OCI-LY7 (cell line): Measurements from ENCODE around the gene FLG. TPM values are rescaled to one million over a fixed set of nuclear protein-coding genes. Genes with fewer than 3 reads are reported as not detected.

Experiments
- Bru-seq: library from RNA; stranded (reverse); fragments of 400-500 nt; gene quantifications from one replicate; lab custom pipeline; 2021; lab: Mats Ljungman, UMichigan
- BruChase-seq, 2 experiments: library from RNA; stranded (reverse); fragments of 400-500 nt; gene quantifications; one replicate each; lab custom pipeline; 2021; lab: Mats Ljungman, UMichigan
- BruUV-seq: library from RNA; stranded (reverse); fragments of 400-500 nt; replicated peaks from 2 replicates; lab custom pipeline; 2021; lab: Mats Ljungman, UMichigan
- CTCF ChIA-PET: fragments of 300-600 bp; sonication (Branson Sonifier 250); formaldehyde crosslinking; loops from one replicate; lab custom pipeline; 2022; ENCODE audit warnings: antibody characterized with exemption; ENCODE audit not compliant: unreplicated experiment; lab: Charles Lee
- POLR2A ChIA-PET: fragments of 300-600 bp; sonication (Branson Sonifier 250); formaldehyde crosslinking; loops from one replicate; lab custom pipeline; 2022; ENCODE audit warnings: antibody characterized with exemption; lab: Charles Lee
- DNase-seq: peaks from one replicate; pipeline ENCODE4 v3.0.0-alpha.2; 2015; ENCODE audit warnings: low spot score
- H2AFZ ChIP-seq: fragments of 200-600 bp; sonication (generic), shearing (Covaris generic); 2 replicates; pipeline ENCODE4 v1.6.1; 2014; ENCODE audit warnings: mild to moderate bottlenecking, antibody characterized with exemption, low read length, moderate library complexity
- H3K27ac ChIP-seq: fragments of 200-600 bp; sonication (generic); 2 replicates; pipeline ENCODE4 v1.5.1; 2014; ENCODE audit warnings: mixed run types, low read depth, mild to moderate bottlenecking, moderate library complexity, low read length, inconsistent platforms; ENCODE audit not compliant: poor library complexity, severe bottlenecking
- H3K36me3 ChIP-seq: fragments of 200-600 bp; sonication (generic); 2 replicates; pipeline ENCODE4 v1.6.1; 2014; ENCODE audit warnings: mild to moderate bottlenecking, antibody characterized with exemption, low read length, moderate library complexity, mixed read lengths; ENCODE audit not compliant: insufficient read depth
- H3K4me1 ChIP-seq: fragments of 200-600 bp; sonication (generic); 2 replicates; pipeline ENCODE4 v1.5.1; 2014; ENCODE audit warnings: mild to moderate bottlenecking, low read length; ENCODE audit not compliant: insufficient read depth, poor library complexity, severe bottlenecking
- H3K4me2 ChIP-seq: fragments of 200-600 bp; sonication (generic); 2 replicates; pipeline ENCODE4 v1.6.1; 2014; ENCODE audit warnings: mild to moderate bottlenecking, low read length
- H3K4me3 ChIP-seq: fragments of 200-600 bp; sonication (generic); 2 replicates; pipeline ENCODE4 v1.5.1; 2014; ENCODE audit warnings: mild to moderate bottlenecking, low read depth, low read length; ENCODE audit not compliant: poor library complexity, severe bottlenecking
- H3K79me2 ChIP-seq: fragments of 200-600 bp; sonication (generic); 2 replicates; pipeline ENCODE4 v1.6.1; 2016; ENCODE audit warnings: low read depth, mild to moderate bottlenecking, low read length, moderate library complexity, mixed read lengths; ENCODE audit not compliant: insufficient read depth
- H3K9me2 ChIP-seq: fragments of 200-600 bp; sonication (generic); 2 replicates; pipeline ENCODE4 v1.6.1; 2016; ENCODE audit warnings: mild to moderate bottlenecking, low read length, mixed read lengths; ENCODE audit not compliant: insufficient read depth
- H3K9me3 ChIP-seq: fragments of 200-600 bp; sonication (generic); 2 replicates; pipeline ENCODE4 v1.6.1; 2014; ENCODE audit warnings: mild to moderate bottlenecking, mixed run types, low read length, mixed read lengths
- H4K20me1 ChIP-seq: fragments of 200-600 bp; sonication (generic); 2 replicates; pipeline ENCODE4 v1.6.1; 2014; ENCODE audit warnings: mild to moderate bottlenecking, antibody characterized with exemption, low read length, moderate library complexity, mixed read lengths; ENCODE audit not compliant: insufficient read depth
- CTCF ChIP-seq: fragments of 200-600 bp; sonication (generic); conservative IDR thresholded peaks from 2 replicates; pipeline ENCODE4 v1.5.1; 2014; ENCODE audit warnings: mild to moderate bottlenecking, antibody characterized with exemption, low read length, moderate library complexity, mixed read lengths
- EZH2phosphoT487 ChIP-seq: fragments of 200-600 bp; sonication (generic); IDR thresholded peaks from 2 replicates; pipeline ENCODE4 v1.6.1; 2018; ENCODE audit warnings: low read depth, borderline replicate concordance, mild to moderate bottlenecking, mixed run types, antibody characterized with exemption, low read length, moderate library complexity, mixed read lengths
- intact Hi-C: fragments of 100-400 bp; cut with micrococcal nuclease; formaldehyde crosslinking; loops from one replicate; pipeline ENCODE4 v1.10.0; 2022; ENCODE audit not compliant: unreplicated experiment
- long read RNA-seq: library from polyadenylated mRNA; stranded (forward); transcript quantifications from one replicate; pipeline ENCODE4 v2.0.0, GENCODE V29; 2022
- total RNA-seq, 2 experiments: library from RNA; depleted of rRNA in 1 of 2; stranded (reverse); fragments of >200 nt in 1 of 2; shearing (Covaris generic) in 1 of 2; gene quantifications; 2 replicates each; pipeline ENCODE4 v1.2.3, GENCODE V29; 2014 to 2022

Gene FLG
- total RNA-seq (2014; rRNA removed; shearing (Covaris generic)) = not detected in 2 replicates
- total RNA-seq (2022) = not detected in 2 replicates
- Bru-seq, nascent RNA = not detected
- not detected for BruChase-seq, experiment 1, labeled RNA remaining after a 6-hour chase
- not detected for BruChase-seq, experiment 2, labeled RNA remaining after a 2-hour chase
- long read RNA-seq = 0 reads

- no peak within 1 kb of the TSS for H2AFZ ChIP-seq
- H3K9me3 ChIP-seq = no peaks in the 10 kb centered on the region
- no peak within 1 kb of the TSS for H3K4me3 ChIP-seq
- H3K9me2 ChIP-seq = no peaks in the 10 kb centered on the region
- H3K4me2 ChIP-seq = no peak within 1 kb of the TSS
- H4K20me1 ChIP-seq = no peaks in the 10 kb centered on the region
- no peak for DNase-seq
- no peaks in the 10 kb centered on the region for H3K36me3 ChIP-seq
- intact Hi-C loops = no loop called here
- POLR2A ChIA-PET = no interaction called here
- H3K79me2 ChIP-seq = no peaks in the 10 kb centered on the region
- CTCF ChIA-PET = no interaction called here
- BruUV-seq = no TSS peak
- TF ChIP-seq CTCF (no peak), EZH2phosphoT487 (no peak)
- H3K27ac ChIP-seq = no peak within 1 kb of the TSS
- no peaks in the 10 kb centered on the region for H3K4me1 ChIP-seq
Measured at GRCh38 chr1:152325111-152325510, at the start of gene FLG. TSS of gene FLG (minus strand) at chr1:152325239. CDS start at chr1:152315456, 9,783 bp downstream.

- BruUV-seq = no TSS peak
- H3K27ac ChIP-seq = no peak overlapping the region
- H3K9me3 ChIP-seq = no peaks in the 10 kb centered on the region
- CTCF ChIA-PET = no interaction called here
- intact Hi-C loops = no loop called here
- no peak for DNase-seq
- no peak overlapping the region for H3K4me3 ChIP-seq
- H3K79me2 ChIP-seq = no peaks in the 10 kb centered on the region
- H3K4me1 ChIP-seq = no peaks in the 10 kb centered on the region
- H4K20me1 ChIP-seq = no peaks in the 10 kb centered on the region
- no peaks in the 10 kb centered on the region for H3K36me3 ChIP-seq
- H3K9me2 ChIP-seq = no peaks in the 10 kb centered on the region
- H2AFZ ChIP-seq = no peak overlapping the region
- POLR2A ChIA-PET = interaction anchor here (1.1 kb wide), 1 partner anchor 41 kb away, joined by 3 read pairs; no protein-coding TSS in a partner anchor
- TF ChIP-seq EZH2phosphoT487 = no peak
- TF ChIP-seq CTCF = no peak
- no peak overlapping the region for H3K4me2 ChIP-seq
Measured at GRCh38 chr1:152374451-152374850, 49.4 kb upstream of the FLG start.

DNA sequence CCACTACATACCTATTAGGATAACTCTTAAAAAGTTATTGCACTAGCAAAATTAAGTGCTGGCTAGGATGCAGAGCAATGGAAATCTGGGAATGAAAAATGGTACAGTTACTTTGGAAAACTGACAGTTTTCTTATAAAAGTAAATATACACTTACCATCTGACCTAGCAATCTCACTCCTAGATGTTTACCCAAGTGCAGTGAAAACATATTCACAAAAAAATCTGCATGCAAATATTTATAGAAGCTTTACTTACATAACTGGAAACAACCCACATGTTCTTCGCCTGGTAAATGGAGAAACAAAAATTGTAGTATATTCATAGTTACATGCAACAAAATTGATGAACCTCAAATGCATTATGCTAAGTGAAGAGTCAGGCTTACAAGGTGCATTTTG lies 47.6 kb upstream of the FLG start:
- POLR2A ChIA-PET = no interaction called here
- Histone ChIP-seq H3K9me3 (no peaks in the 10 kb centered on the region), H4K20me1 (no peaks in the 10 kb centered on the region), H2AFZ (no peak overlapping the region), H3K36me3 (no peaks in the 10 kb centered on the region), H3K79me2 (no peaks in the 10 kb centered on the region), H3K4me2 (no peak overlapping the region), H3K4me3 (no peak overlapping the region), H3K4me1 (no peaks in the 10 kb centered on the region), H3K27ac (no peak overlapping the region), H3K9me2 (no peaks in the 10 kb centered on the region)
- DNase-seq = no peak
- no TSS peak for BruUV-seq
- intact Hi-C loops = no loop called here
- TF ChIP-seq EZH2phosphoT487 = no peak
- no peak for TF ChIP-seq CTCF
- CTCF ChIA-PET = no interaction called here
